ENCODE data around the gene IL9.

GRCh38 chr5:135869276-135869675 lies 26.4 kb downstream of the IL9 start:
- TF ChIP-seq CTCF (IDR thresholded peaks at IDR 0.05): no peak
- TF ChIP-seq ZFX (IDR thresholded peaks at IDR 0.05; ENCODE audit: borderline replicate concordance): no peak
